Bronchial epithelial cell (primary cell): ENCODE results near the gene ETAA1. TPM values are rescaled to one million over a fixed set of nuclear protein-coding genes. Genes with fewer than 3 reads are reported as not detected.

Experiments
- DNase-seq: peaks from one replicate; pipeline ENCODE4 v3.0.0-alpha.2; 2010; ENCODE audit warnings: low read depth
- FAIRE-seq: peaks from 2 replicates; lab custom pipeline; 2011; peaks lifted over from hg19 to GRCh38; lab: Jason Lieb, UNC
- H3K27me3 ChIP-seq: 2 replicates; pipeline ENCODE4 v1.5.1; 2011; ENCODE audit warnings: low read length; ENCODE audit not compliant: control insufficient read depth, insufficient read depth
- H3K36me3 ChIP-seq: 2 replicates; pipeline ENCODE4 v1.5.1; 2011; ENCODE audit warnings: low read length; ENCODE audit not compliant: control insufficient read depth, insufficient read depth
- H3K4me3 ChIP-seq: 2 replicates; pipeline ENCODE4 v1.5.1; 2011; ENCODE audit warnings: mild to moderate bottlenecking, low read depth, low read length, control low read depth
- CTCF ChIP-seq: IDR thresholded peaks from 2 replicates; pipeline ENCODE4 v1.5.1; 2011; ENCODE audit warnings: mild to moderate bottlenecking, moderate library complexity, low read length, control low read depth, inconsistent platforms; ENCODE audit not compliant: insufficient read depth, severe bottlenecking
- total RNA-seq: library from RNA; depleted of rRNA; stranded (reverse); fragments of >200 nt; gene quantifications from 2 replicates; pipeline ENCODE4 v1.2.1, GENCODE V29; 2014

Gene ETAA1
- total RNA-seq, 1 donor from 2014 or later: 16.8 TPM

DNA sequence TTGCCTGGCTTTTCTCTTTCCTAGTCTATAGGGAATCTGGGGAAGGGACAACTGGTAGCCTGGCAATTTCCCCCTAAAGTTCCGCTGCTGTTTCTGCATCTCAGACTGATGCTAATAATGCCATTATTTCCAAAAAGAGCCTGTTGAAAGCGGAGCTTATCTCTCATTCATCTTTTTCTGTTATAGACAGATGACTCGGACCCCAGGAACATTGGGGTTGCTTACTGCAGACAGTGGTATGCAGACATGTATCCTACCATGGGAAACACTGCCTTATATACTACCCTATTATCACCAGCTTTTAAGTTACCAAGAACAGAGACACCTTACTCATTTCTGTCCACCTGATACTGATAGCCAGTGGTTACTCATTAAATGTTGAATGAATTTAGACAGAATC, 15.3 kb downstream of the ETAA1 start:
- TF ChIP-seq CTCF: no peak
- H3K4me3 ChIP-seq: no peak overlapping the region
- DNase-seq (no peak), FAIRE-seq (no peak)
- H3K27me3 ChIP-seq: no peaks in the 10 kb centered on the region
- no peaks in the 10 kb centered on the region for H3K36me3 ChIP-seq

GRCh38 chr2:67414867-67415266, 17.7 kb downstream of the ETAA1 start:
- no peaks in the 10 kb centered on the region for H3K27me3 ChIP-seq
- DNase-seq (no peak), FAIRE-seq (no peak)
- H3K4me3 ChIP-seq: no peak overlapping the region
- no peak for TF ChIP-seq CTCF
- H3K36me3 ChIP-seq: no peaks in the 10 kb centered on the region

DNA sequence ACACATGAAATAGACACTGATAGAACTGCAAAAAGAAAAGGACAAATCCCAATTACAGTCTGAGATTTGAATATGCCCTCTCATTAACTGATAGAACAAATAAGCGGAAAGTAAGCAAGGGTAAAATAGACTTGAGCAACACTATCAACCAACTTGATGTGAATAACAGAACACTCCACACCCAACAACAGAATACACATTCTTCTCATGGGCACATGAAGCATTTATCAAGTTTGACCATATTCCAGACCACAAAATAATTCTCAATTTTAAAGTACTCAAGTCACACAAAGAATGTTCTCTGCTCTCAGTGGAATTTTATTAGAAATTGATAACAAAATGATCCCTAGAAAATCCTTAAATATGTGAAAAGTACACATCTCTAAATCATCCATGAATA, 19.0 kb downstream of the ETAA1 start:
- H3K27me3 ChIP-seq: no peaks in the 10 kb centered on the region
- no peak for TF ChIP-seq CTCF
- no peak for FAIRE-seq
- H3K36me3 ChIP-seq: no peaks in the 10 kb centered on the region
- no peak for DNase-seq
- no peak overlapping the region for H3K4me3 ChIP-seq

DNA sequence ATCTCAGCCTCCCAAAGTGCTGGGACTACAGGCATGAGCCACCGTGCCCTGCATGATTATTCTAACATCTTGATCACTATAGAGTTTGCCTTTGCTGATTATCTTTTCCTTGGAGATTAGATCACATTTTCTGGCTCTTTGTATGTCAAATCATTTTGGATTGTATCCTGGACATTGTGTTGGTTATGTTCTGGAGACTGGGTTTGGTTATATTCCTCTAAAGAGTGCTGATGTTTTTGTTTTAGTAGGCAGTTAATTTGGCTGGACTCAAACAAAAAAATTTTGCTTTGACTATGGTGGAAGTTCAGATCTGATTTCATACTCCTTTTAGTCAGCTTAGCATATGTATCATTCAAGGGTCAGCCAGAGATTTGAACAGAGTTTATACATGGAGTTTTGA, 26.4 kb downstream of the ETAA1 start:
- Histone ChIP-seq H3K4me3 (no peak overlapping the region), H3K27me3 (no peaks in the 10 kb centered on the region), H3K36me3 (no peaks in the 10 kb centered on the region)
- TF ChIP-seq CTCF: no peak
- no peak for DNase-seq
- no peak for FAIRE-seq

DNA sequence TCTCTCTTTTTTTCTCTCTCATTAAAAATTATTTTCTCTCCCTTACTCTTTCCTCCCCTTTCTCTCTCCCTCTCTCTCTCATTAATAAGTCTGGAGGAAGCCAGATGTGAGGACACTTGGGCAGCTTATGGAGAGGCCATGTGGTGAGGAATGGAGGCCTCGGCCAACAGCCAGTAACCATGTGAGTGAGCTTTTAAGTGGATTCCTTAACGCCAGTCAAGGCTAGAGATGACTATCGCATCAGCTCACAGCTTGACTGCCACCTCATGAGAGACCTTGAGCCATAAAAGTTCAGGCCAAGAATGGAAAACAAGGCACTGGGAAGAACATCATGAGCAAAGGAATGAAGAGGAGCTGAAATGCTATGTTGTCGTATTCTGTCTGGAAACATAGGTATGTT, 39.1 kb downstream of the ETAA1 start:
- Histone ChIP-seq H3K36me3 (no peaks in the 10 kb centered on the region), H3K4me3 (no peak overlapping the region), H3K27me3 (no peaks in the 10 kb centered on the region)
- DNase-seq (no peak), FAIRE-seq (no peak)
- no peak for TF ChIP-seq CTCF

DNA sequence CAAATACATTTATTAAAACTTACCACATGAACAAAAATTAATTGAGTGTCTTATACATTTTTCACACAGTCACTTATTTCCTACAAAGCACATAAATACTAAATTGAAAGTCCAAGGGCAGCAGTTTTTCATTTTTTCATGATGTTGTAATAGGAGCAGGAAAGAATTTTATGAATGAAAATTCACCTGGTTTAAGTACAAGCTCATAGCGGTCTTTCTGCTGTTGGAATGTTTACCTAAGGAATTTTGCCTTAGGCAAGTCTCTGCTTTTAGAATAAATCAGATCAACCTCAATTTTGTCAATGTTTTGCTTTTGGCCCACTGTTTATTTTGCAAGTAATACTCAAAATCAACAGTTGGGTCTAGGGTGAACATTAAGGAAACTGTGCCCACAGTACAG, 40.0 kb downstream of the ETAA1 start:
- Histone ChIP-seq H3K4me3 (no peak overlapping the region), H3K27me3 (no peaks in the 10 kb centered on the region), H3K36me3 (no peaks in the 10 kb centered on the region)
- TF ChIP-seq CTCF: no peak
- DNase-seq (peak; percentile 73), FAIRE-seq (no peak)
